HG03457 (cell line): Measurements from ENCODE around the gene NOP10.
A peak's percentile ranks its signal among the peaks of the same experiment; 100 is the strongest.
"Not testable (repeated sequence)": the region's sequence is repeated elsewhere in the genome, so short reads cannot be mapped to it uniquely, and the experiment has no call there.

ENCODE experiments used
- ATAC-seq: cut with Tn5 transposase; IDR thresholded peaks from one replicate; pipeline ENCODE4 v1.9.1; 2021; ENCODE audit warnings: moderate number of reproducible peaks; ENCODE audit not compliant: unreplicated experiment

NOP10 gene

DNA sequence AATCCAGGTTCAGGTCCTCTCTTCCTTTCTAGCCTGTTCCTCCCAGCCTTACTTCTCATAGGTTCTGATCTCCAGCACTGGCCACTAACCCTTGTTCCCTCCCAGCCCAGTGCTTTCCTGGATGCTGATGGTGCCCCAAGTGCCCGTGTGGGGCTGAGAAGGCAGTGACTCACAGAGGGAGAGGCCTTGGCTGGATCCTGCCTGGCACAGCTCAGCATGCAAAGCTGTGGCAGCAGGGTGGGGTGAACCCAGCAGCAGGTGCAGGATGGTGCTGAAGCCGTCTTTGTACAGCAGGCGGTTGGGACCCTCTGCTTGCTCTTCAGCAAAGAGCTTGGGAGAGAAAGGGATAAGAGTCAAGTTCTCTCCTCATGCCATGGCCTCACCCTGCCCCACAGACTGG lies 16.5 kb upstream of the NOP10 start:
- no peak for ATAC-seq

DNA sequence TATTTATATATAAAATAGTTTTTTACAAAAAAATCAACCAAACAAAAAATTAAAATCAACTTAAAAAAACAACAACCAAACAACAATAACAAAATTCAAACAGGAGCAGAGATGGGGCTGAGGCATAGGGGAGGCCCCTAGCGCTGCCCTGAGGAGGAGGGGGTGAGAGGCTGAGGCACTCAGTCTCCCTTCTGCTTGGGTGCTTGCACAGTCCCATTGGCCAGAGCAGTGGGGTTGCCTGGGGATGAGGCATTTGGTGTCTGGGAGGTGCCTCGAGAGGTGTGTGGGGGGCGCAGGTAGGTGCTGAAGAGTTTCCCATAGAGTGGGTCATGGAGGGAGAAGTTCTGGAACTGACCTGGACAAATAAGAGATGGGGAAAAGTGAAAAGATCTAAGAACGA lies 16.0 kb upstream of the NOP10 start:
- no peak for ATAC-seq

DNA sequence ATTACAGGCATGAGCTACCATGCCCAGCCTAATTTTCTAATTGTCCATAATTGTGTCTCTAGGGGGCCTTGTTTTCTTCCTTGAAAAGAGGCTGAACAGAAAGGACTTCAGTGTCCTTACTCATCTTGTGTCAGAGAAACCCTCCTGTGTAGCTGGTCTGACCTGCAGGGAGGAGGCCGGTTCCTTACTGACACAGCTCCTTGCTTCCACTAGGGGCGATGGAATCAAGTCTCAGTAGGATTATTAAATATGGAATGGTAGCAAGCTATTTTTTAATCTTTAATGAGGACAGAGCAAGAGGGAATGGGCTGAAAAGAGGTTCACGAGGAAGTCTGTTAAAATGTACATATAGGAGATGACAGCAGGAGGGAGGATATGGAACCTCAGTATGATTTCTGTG lies 15.4 kb upstream of the NOP10 start:
- no peak for ATAC-seq

DNA sequence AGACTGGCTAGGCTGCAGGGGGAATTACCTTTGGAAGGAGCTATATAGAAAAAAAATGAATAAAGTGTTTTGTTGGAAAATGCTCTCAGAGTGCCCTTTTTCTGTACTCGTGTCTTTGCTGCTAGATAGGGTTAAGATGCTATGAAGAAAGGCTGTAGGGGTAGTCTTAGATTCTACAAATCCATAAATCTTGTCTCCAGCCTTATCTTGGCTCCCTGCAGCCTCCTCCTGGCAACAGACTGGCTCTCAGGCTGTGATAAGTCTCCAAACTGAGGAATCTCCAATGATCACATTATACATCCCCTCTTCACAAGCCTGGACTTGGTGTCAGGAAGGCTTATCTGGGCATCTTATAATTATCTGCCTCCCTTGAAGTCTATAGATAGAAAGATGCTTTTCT lies 14.7 kb upstream of the NOP10 start:
- ATAC-seq, result no peak

DNA sequence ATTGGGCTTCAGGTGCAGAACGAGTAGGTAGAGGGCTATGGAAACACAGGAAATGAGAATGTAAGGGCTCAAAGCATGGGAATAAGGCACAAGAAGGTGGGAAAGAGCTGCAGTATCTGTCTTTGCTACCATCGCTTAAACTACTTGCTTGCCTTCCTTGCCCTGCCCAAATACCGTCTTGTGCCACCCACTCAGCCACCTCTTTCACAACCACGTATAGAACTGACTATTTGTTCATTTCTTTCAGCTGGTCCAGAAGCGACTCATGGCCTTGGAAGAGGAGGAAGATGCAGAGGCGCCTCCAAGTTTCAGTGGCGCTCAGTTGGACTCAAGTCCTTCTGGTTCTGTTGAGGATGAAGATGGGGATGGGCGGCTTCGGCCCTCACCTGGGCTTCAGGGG lies 12.3 kb upstream of the NOP10 start:
- no peak for ATAC-seq

DNA sequence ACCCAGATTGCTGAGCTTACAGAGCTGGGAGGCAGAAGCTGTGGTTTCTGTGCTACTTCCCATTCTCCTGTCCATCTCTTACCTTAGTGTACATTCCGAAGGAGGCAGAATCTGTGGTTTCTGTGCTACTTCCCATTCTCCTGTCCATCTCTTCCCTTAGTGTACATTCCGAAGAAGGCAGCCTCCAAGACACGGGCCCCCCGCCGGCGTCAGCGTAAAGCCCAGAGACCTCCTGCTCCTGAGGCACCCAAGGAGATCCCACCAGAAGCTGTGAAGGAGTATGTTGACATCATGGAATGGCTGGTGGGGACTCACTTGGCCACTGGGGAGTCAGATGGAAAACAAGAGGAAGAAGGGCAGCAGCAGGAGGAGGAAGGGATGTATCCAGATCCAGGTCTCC lies 11.3 kb upstream of the NOP10 start:
- ATAC-seq, result no peak

DNA sequence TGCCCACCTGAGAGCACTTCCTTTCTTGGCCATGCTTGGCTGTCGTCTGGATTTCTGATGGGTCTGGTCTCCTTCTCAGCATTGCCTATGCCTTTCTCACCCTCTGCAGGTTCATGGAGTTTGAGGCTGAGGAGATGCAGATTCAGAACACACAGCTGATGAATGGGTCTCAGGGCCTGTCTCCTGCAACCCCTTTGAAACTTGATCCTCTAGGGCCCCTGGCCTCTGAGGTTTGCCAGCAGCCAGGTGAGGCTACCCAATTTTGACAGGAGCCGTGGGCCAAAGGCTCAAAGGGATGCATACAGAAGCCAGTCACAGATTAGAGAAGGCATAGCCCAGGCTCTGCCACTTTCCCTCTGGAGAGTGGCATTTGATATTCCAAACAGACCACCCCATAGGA lies 10.7 kb upstream of the NOP10 start:
- ATAC-seq, result no peak

DNA sequence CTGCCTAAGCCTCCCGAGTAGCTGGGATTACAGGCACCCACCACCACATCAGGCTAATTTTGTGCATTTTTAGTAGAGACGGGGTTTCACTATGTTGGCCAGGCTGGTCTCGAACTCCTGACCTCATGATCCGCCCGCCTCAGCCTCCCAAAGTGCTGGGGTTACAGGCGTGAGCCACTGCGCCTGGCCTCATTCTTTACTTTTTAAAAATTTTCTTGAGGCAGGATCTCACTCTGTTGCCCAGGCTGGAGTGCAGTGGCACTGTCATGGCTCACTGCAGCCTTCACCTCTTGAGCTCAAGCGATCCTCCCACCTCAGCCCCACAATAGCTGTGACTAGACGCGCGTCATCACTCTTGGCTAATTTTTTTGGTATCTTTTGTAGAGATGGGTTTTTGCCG lies 10.1 kb upstream of the NOP10 start:
- ATAC-seq, result not testable (repeated sequence)

DNA sequence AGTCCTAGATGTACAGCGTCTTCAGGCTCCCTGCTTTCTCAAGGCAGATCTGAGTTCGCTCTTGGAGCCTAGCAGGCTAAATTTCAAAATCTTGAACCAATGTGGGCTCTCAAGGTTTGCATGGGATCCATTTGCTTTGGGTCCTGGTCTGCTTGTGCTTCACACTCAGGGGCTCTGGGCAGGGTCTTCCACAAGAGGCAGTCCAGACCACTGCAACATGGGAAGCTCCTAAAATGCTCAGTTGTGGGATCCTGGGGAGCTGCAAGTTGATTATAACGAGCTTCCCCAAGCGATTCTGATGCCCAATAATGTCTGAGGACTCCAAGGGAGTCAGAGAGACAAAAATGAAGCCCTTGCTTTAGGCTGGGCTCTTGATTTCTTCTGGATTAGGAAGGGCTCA lies 6.8 kb upstream of the NOP10 start:
- ATAC-seq, result no peak

DNA sequence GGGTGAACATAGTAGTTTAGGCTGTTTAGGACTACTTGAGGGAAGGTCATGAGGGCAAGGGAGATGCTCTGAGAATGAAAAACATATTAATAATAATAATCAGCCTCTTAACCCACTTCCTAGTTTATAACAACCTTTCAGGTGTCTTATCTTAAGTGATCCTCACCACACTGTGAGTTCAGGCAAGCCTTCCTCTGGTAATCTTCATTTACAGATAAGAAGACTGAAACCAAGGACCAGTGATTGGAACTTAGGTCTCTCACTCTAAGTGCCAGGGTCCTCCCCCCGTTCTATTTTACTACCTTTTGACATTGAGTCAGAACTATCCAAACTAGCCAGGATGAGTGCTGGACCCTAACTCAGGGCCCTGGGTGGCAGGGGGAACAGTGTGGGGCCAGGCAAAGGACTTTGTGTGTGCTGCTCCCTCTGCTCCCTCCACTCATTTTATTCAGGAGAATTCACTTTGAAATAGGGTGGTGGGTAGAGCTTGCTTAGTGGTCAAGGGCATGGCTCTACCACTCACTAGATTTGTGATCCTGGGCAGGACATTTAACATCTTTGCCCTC lies 5.9 kb upstream of the NOP10 start:
- ATAC-seq, result no peak

DNA sequence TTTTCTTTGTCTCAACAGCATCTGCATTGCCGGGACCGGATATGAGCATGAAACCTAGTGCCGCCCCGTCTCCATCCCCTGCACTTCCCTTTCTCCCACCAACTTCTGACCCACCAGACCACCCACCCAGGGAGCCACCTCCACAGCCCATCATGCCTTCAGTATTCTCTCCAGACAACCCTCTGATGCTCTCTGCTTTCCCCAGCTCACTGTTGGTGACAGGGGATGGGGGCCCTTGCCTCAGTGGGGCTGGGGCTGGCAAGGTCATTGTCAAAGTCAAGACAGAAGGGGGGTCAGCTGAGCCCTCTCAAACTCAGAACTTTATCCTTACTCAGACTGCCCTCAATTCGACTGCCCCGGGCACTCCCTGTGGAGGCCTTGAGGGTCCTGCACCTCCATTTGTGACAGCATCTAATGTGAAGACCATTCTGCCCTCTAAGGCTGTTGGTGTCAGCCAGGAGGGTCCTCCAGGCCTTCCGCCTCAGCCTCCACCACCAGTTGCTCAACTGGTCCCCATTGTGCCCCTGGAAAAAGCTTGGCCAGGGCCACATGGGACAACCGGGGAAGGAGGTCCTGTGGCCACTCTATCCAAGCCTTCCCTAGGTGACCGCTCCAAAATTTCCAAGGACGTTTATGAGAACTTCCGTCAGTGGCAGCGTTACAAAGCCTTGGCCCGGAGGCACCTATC lies 5.2 kb upstream of the NOP10 start:
- ATAC-seq, result no peak

DNA sequence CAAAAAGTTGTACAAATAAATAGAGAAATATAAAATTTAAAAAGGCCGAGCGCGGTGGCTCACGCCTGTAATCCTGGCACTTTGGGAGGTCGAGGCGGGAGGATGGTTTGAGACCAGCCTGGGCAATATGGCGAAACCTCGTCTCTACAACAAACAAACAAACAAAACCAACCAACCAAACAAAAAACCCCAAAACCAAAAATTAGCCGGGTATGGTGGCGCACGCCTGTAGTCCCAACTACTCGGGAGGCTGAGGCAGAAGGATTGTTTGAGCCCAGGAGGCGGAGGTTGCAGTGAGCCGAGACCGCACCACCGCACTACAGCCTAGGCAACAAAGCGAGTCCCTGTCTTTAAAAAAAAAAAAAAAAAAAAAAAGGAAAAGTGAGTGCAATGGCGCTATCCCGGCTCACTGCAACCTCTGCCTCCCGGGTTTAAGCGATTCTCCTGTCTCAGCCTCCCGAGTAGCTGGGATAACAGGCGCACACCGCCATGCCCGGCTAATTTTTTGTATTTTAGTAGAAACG lies 661 bp downstream of the NOP10 start:
- not testable (repeated sequence) for ATAC-seq

DNA sequence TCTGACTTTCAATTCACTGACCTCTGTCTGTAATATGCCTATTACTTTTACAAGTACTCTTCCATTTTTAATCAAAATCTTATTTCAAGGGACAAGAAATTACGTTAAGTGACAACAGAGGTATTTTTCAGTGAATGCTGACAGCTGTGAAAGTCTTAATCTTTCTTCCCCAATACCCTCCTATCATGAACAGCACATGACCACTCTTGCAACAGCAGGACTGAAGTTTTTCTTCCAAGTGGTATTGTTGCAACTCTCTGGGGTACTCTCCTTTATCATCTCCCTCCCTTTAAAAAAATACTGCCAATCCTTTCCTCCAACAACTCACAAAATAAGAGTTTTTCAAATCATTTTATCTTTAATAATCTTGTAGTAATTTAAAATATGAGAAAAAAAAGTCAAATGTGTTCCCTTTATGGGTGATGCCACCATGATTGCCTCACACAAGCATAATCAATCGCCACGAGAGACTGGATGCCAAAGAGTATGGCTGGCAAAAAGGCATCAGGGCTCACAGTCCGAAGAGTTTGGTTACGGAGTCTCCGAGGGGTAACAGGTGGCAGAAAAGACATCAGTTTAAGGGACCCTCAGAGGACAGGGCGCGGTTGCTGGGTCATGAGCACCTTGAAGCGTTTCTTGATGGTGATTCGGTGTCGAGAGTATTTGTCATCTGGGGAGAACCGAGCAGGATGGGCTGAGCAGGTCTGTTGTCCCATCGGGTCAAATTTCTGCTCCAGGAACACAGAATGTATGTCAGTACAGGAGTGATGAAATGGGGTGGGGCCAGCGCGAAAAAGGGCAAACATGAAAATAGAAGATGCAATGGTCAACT lies 1.3 kb downstream of the NOP10 start:
- ATAC-seq, result no peak

DNA sequence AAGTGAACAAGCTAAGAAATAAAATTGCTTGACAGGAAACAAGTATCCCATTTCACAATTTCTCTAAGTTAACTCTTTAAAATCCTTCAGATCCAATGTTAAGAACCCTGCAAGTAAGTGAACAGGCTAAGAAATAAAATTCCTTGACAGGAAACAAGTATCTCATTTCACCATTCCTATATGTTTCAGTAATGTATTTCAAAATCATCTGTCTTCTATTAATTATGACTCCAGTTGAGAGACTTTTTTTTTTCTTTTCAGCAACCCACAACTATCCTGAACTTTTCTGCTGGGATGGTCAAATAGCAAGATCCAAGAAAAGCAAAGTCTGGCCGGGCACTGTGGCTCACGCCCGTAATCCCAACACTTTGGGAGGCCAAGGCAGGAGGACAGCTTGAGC lies 3.0 kb downstream of the NOP10 start:
- no peak for ATAC-seq

DNA sequence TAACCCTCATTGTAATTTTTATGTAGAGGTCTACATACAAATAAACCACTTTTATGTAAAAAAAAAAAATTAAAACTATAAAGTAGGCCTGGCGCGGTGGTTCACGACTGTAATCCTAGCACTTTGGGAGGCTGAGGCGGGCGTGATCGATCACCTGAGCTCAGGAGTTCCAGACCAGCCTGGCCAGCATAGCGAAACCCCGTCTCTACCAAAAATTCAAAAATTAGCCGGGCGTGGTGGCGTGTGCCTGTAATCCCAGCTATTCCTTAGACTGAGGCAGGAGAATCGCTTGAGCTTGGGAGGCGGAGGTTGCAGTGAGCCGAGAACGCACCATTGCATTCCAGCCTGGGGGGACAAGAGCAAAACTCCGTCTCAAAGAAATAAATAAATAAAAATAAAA lies 4.6 kb downstream of the NOP10 start:
- ATAC-seq, result no peak

DNA sequence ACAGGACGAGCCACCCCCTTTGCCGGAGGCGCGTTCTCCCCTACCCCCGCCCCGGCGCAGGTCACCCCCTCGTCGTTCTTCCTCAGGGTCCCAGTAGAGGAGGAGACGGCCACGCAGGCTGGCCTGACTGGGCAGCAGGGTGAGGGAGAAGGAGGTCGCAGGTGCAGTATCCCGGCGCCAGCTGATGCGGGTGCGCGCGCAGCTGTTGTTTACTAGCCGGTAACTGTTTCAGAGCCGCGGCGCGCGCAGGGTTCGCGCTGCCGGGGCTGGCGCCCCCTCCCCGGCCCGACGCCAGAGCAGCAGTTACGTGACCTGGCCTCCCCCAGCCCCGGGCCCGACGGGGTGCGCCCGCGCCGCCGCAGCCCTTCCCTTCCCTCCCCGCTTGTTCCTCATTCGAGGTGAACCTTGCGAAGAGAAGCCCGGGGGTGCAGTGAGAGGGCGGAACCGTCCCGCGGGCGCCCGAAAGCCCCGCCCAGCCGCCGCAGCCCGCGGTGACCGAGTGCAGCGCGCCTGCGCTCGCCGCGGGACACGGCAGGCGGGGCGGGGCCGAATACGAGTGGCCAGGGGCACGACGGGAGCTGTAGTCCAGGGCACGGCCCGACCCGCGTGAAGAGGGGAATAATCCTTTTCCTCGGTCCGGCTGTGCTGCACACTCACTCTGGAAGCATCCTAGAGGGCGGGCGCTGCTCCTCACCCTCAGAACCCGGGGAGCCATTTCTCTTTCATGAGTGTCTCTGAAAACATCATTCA lies 5.2 kb downstream of the NOP10 start, which contains the start of gene SLC12A6:
Gene SLC12A6 (minus strand): TSS at position 225 of the 750 bp plus-strand sequence. CDS start 1,101 bp downstream, outside the sequence.
- ATAC-seq, result peak; percentile 64

DNA sequence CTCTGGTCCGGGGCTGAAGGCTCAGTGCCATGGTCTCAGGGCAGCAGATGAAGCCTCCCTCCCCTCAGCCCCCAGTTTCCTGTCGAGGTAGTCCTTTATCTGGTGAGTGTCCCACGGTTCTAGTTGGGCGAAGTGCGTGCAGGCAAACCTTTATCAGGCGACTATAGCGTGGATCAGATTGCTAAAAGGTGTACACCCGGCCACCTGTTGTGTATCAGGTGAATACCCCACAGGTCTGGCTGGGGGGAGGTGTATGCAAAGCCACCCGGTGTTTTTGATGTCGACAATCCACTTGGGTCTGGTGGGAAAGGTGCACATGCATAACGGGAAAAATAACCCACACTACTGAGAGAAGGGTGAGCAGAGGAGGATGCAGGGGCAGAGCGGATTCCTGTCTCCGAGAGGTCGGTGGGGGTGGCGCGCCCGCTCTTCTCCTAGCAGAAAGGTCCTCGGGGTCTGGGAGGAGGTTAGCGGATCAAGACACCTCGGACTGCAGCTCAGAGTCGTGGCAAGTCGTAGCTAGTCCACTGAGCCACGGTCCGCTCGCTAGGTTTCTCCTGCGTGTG lies 5.9 kb downstream of the NOP10 start:
- ATAC-seq, result peak; percentile 6

DNA sequence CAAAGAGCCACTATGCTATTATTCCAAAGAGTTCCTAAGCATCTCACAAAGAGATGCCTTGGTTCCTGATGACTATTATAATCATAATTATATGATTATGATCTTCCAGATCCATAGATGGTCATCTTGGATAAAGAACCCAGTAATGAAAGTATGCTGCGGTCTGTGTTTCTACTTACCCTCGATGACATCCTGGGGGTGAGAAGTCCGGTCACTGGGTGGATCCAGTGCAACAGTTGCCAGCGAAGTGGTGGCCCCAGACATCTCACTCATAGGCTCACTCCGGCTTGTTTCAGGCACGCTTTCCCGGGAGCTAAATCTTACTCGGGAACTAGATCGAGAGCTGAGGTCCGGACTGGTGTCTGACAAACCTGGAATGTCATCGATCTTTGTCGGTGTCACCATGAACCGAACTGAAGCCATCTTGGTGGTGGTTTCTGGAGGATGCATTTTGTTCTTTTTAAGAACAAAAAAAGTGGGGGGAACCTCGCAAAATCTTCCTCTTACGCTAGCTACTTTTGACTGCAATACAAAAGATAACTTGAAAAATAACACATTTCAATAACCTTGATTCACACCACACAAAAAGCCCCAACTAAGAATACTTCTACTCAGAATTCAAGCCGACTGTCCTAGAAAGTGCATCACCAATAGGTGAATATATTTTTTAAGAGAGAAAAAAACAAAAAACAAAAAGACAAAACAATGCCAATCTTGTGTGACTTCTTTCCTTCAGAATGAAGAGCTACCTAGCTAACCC lies 6.5 kb downstream of the NOP10 start:
- ATAC-seq, result no peak

DNA sequence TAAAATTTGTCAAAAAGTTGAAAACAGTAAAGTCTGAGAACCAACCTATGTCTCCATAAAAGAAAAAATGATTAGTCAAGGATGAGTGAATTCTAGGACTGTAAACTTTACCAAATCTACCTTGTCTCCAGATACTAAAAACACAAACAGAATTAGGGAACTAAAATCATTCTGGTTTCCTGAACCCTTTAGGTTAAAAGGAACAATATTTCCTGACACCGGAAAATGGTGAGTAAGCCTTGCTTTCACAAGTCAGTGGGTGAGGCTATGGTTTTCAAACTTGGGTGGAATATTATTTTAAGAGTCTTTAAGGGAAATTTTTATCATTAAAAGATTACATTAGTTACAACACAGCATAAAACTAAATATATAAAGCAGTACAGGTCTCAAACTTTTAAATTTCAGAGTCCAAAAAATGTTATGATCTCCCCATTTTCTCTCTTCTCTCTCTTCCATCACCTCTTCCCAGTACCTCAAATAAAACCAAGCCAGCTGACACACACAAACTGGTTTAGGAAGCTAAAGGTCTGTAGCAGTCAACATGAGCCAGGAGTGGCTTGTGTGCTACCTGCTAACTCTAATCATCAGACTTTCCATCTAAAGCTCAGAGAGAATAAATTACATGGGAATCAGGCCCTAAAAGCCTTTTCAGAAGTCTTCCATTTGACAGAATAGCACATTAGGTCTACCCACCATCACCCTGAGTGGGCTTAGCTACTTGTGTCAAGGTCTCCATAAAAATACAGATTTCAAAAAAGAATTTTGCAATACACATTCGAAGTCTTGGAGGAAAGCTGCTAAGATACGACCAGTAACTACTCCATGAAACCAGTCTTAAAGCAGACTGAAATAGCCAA lies 7.5 kb downstream of the NOP10 start:
- ATAC-seq, result no peak
